Type B pancreatic cell (in vitro differentiated cells): ENCODE measurements around the gene DEXI. TPM values are rescaled to one million over a fixed set of nuclear protein-coding genes. Genes with fewer than 3 reads are reported as not detected.
"Not testable (repeated sequence)": the region's sequence is repeated elsewhere in the genome, so short reads cannot be mapped to it uniquely, and the experiment has no call there.

Experiments used
- DNase-seq: peaks from one replicate; pipeline ENCODE4 v3.0.0; 2021; ENCODE audit warnings: mixed read lengths; ENCODE audit not compliant: unreplicated experiment; ENCODE audit errors: extremely low spot score
- H3K27ac Mint-ChIP-seq: 2 replicates; pipeline ENCODE4 v1.8.0; 2021; ENCODE audit warnings: mild to moderate bottlenecking, mixed read lengths
- H3K27me3 Mint-ChIP-seq: 2 replicates; pipeline ENCODE4 v1.8.0; 2021; ENCODE audit warnings: mixed read lengths
- H3K36me3 Mint-ChIP-seq: 2 replicates; pipeline ENCODE4 v1.8.0; 2021; ENCODE audit warnings: mixed read lengths
- H3K4me1 Mint-ChIP-seq: one replicate; pipeline ENCODE4 v1.8.0; 2021; ENCODE audit warnings: mixed read lengths; ENCODE audit not compliant: unreplicated experiment
- H3K4me3 Mint-ChIP-seq: 2 replicates; pipeline ENCODE4 v1.8.0; 2021; ENCODE audit warnings: mild to moderate bottlenecking, mixed read lengths
- H3K9me3 Mint-ChIP-seq: 2 replicates; pipeline ENCODE4 v1.8.0; 2021; ENCODE audit warnings: mixed read lengths
- CTCF ChIP-seq: fragments of 200-600 bp; sonication (generic); conservative IDR thresholded peaks from 2 replicates; pipeline ENCODE4 v1.5.0; 2021; ENCODE audit warnings: antibody characterized with exemption, mild to moderate bottlenecking
- total RNA-seq: library from RNA; stranded (reverse); gene quantifications from 2 replicates; pipeline ENCODE4 v1.2.1, GENCODE V29; 2021; ENCODE audit warnings: low replicate concordance

Gene DEXI
- total RNA-seq, 1 donor from 2014 or later: 37.7 TPM

- no peaks in the 10 kb centered on the region for H3K9me3 Mint-ChIP-seq
- no peak for DNase-seq
- H3K27ac Mint-ChIP-seq: no peak overlapping the region
- no peak for TF ChIP-seq CTCF
- no peak overlapping the region for H3K4me3 Mint-ChIP-seq
- no peaks in the 10 kb centered on the region for H3K27me3 Mint-ChIP-seq
- H3K4me1 Mint-ChIP-seq: no peaks in the 10 kb centered on the region
- peaks cover 11% of the 10 kb centered on the region for H3K36me3 Mint-ChIP-seq
Observed at GRCh38 chr16:10931977-10932632, 10.2 kb downstream of the DEXI start.

DNA sequence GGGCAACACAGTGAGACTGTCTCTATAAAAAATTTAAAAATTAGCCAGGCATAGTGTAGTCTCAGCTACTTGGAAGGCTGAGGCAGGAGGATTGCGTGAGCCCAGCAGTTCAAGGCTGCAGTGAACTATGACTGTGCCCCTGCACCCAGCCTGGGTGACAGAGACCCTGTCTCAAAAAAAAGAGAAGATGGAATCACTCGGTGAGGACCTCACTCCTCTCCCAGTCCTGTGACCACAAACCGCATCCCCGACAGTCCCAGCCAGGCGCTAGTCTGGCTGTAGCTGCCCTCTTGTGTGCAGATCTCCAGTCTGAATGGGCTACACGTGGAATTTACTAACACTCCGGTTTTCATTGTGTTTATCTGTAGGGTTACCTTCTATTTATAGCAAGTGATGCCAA lies 11.1 kb downstream of the DEXI start:
- DNase-seq: no peak
- H3K27ac Mint-ChIP-seq: no peak overlapping the region
- H3K36me3 Mint-ChIP-seq: peaks cover 13% of the 10 kb centered on the region
- H3K4me1 Mint-ChIP-seq: no peaks in the 10 kb centered on the region
- no peaks in the 10 kb centered on the region for H3K9me3 Mint-ChIP-seq
- no peak for TF ChIP-seq CTCF
- no peak overlapping the region for H3K4me3 Mint-ChIP-seq
- H3K27me3 Mint-ChIP-seq: no peaks in the 10 kb centered on the region

GRCh38 chr16:10930755-10931093 lies 11.5 kb downstream of the DEXI start:
- no peak for TF ChIP-seq CTCF
- Mint-ChIP-seq H3K27ac (no peak overlapping the region), H3K4me3 (no peak overlapping the region)

DNA sequence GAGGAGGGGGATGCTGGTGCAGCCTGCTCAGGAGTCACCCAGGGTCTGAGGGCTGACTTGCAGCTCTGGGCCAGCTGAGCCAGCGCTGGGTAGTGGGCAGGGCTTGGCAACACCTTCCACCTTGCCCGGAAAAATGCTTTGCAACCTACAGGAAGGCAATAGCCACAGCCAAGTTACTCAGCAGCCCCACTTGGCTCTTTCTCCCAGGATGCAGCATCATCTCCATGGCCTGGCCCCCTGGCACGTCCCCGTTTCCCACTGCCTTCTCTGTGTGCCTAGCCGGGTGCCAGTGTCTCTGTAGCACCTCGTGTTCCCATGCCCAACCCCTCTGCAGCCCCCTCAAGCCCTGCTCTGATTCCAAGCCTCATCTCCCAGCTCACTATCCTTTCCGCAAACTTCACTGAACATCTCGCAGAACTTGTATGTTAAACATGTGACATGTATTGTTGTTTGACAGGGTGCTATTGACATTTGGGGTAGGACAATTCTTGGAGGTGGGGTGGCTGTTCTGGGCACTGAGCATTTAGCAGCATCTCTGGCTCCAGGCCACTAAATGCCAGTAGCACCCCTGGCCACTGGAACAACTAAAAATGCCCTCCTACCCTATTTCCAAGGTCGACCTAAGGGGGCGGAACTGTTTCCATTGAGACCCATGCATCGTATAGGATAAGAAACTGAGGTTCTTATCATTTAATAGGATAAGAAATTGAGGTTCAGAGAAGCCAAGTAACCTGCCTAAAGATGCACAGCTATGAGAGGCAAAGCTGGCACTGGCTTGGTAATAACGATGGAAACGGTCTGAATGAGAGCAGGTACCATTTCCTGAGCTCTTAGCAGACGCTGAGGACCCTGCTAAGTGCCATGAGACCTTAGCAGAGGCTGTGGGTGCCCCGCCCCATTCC lies 12.2 kb downstream of the DEXI start:
- TF ChIP-seq CTCF: no peak
- no peaks in the 10 kb centered on the region for H3K4me1 Mint-ChIP-seq
- no peak overlapping the region for H3K4me3 Mint-ChIP-seq
- no peak for DNase-seq
- H3K27ac Mint-ChIP-seq: no peak overlapping the region
- H3K36me3 Mint-ChIP-seq: peaks cover 13% of the 10 kb centered on the region
- no peaks in the 10 kb centered on the region for H3K9me3 Mint-ChIP-seq
- no peaks in the 10 kb centered on the region for H3K27me3 Mint-ChIP-seq

More at GRCh38 chr16:10930755-10931093, 11.5 kb downstream of the DEXI start:
- Mint-ChIP-seq H3K36me3 (peaks cover 13% of the 10 kb centered on the region), H3K4me1 (no peaks in the 10 kb centered on the region), H3K9me3 (no peaks in the 10 kb centered on the region), H3K27me3 (no peaks in the 10 kb centered on the region)
- DNase-seq: no peak

DNA sequence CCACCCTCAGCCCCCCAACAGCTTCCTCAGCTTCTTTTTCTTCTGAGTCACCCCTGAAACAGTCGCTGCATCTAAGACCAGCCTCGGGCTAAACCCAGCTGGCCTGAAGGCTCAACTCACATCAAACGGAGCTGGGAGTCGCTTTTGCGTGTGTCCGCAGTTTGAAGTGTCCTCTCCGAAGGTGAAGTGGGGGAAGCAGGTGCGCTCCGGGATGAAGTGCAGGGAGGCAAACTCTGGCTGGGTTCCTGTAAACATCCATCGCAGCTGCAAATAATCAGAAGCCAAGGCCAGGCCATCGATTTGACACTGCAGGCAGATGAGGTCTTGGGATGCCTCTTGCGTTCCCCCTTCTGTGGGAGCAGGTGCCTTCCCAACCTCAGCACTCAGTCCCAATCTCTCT lies 13.2 kb downstream of the DEXI start:
- not testable (repeated sequence) for DNase-seq, H3K9me3 Mint-ChIP-seq, H3K4me1 Mint-ChIP-seq, H3K27me3 Mint-ChIP-seq, H3K4me3 Mint-ChIP-seq, H3K27ac Mint-ChIP-seq
- peaks cover 13% of the 10 kb centered on the region for H3K36me3 Mint-ChIP-seq

DNA sequence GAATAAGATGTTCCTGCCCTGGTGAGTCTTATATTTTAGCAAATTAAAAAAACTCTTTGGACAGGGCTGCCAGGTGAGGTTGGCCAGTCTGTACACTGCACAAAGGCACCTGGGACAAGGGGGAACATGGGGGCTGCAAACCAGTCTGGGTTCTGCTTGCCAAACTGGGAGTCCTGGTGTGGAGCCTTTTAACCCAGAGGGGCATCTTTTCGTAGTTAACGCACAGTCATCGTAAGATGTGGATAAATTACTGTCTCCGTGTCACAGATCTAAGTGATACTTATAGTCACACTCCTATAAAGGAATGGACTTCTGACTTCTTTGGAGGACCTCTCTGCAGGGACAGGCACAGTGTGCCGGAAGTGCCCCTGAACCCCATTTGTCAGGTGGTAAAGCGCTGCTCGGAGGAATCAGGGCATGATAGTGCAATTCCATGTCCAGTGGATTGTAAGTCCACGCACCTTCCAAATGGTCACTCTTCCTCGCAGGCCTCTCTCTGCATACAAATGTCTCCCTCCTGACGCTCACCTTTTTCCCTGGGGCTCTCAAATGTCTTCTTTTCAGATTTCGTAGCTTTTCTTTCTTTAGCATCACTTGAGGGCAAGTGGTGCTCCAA lies 14.7 kb downstream of the DEXI start:
- no peak for TF ChIP-seq CTCF
- Mint-ChIP-seq H3K27me3 (no peaks in the 10 kb centered on the region), H3K9me3 (no peaks in the 10 kb centered on the region)

More for the DNA sequence above, 14.7 kb downstream of the DEXI start:
- Mint-ChIP-seq H3K4me1 (no peaks in the 10 kb centered on the region), H3K27ac (no peak overlapping the region), H3K36me3 (peaks cover 13% of the 10 kb centered on the region), H3K4me3 (no peak overlapping the region)
- DNase-seq: no peak
